ENCODE results near the gene NEBL. TPM values are rescaled to one million over a fixed set of nuclear protein-coding genes. Genes with fewer than 3 reads are reported as not detected.

The NEBL gene
- total RNA-seq, 4 donors from 2014 or later: 33.9 to 66.0 (median 53.4) TPM

DNA sequence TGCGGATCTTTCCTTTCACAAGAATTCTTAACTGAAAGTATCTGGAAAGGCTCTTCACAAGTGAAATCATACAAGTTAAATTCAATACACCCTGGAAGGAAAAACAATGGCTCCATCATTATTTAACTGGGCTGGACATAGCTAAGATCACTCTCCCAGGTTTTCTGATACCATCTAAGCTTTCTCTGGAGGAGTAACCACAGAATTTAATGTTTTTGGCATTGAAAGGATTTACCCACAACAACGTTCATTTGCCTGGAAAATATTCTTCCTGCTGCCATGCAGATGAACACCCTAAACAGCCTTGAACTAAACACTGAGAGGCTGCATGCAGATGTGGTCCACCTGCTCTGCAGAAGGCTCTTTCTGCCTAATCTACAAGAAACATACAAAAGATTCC lies 4.3 kb downstream of the NEBL start:
- WGBS, 2 donors: 53 to 77% methylated on average over 2 of the region's 2 CpGs
- no peak overlapping the region for H3K4me3 ChIP-seq
- no peak overlapping the region for H3K27ac ChIP-seq
- H3K36me3 ChIP-seq: no peaks in the 10 kb centered on the region
- H3K4me1 ChIP-seq: no peaks in the 10 kb centered on the region
- no peaks in the 10 kb centered on the region for H3K27me3 ChIP-seq
- H3K9me3 ChIP-seq: no peaks in the 10 kb centered on the region
- DNase-seq: no peak
- intact Hi-C loops (cut with DNase I): no loop called here
- TF ChIP-seq POLR2A (IDR thresholded peaks at IDR 0.05): no peak
- TF ChIP-seq, protein P1, sequence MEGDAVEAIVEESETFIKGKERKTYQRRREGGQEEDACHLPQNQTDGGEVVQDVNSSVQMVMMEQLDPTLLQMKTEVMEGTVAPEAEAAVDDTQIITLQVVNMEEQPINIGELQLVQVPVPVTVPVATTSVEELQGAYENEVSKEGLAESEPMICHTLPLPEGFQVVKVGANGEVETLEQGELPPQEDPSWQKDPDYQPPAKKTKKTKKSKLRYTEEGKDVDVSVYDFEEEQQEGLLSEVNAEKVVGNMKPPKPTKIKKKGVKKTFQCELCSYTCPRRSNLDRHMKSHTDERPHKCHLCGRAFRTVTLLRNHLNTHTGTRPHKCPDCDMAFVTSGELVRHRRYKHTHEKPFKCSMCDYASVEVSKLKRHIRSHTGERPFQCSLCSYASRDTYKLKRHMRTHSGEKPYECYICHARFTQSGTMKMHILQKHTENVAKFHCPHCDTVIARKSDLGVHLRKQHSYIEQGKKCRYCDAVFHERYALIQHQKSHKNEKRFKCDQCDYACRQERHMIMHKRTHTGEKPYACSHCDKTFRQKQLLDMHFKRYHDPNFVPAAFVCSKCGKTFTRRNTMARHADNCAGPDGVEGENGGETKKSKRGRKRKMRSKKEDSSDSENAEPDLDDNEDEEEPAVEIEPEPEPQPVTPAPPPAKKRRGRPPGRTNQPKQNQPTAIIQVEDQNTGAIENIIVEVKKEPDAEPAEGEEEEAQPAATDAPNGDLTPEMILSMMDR (IDR thresholded peaks at IDR 0.05): no peak

DNA sequence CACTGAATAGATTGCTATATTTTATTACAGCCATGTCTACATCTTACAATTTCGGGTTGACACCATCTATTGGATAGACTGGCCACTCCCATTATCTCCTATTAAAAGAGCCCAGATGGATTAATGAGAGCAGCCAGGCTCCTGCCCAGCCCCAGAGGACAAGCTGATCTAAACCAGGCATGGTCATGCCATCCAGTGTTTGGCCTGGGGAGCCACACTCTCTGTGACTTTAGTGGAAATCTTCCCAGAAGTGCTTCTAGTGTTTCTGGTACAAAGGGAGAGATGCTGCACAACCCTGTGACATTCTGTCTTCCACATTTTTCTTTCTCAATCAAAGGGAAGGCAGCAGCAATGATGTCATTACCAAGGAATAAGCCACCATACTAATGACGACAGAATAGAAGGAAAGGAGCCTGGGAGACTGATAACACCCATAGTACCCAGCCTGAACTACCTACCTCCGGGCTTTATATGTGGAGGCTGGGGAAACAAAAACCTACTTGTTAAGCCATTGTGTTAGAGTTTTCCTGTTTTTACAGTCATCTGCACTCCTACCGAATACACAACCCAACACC lies 5.0 kb downstream of the NEBL start:
- intact Hi-C loops (cut with DNase I): no loop called here
- Histone ChIP-seq H3K4me1 (no peaks in the 10 kb centered on the region), H3K27ac (no peak overlapping the region), H3K4me3 (no peak overlapping the region), H3K36me3 (no peaks in the 10 kb centered on the region), H3K27me3 (no peaks in the 10 kb centered on the region), H3K9me3 (no peaks in the 10 kb centered on the region)
- no peak for DNase-seq
- TF ChIP-seq POLR2A (IDR thresholded peaks at IDR 0.05): no peak
- TF ChIP-seq, protein P1 (IDR thresholded peaks at IDR 0.05): no peak
- WGBS, 2 donors: 79 to 81% methylated on average over 4 of the region's 4 CpGs

DNA sequence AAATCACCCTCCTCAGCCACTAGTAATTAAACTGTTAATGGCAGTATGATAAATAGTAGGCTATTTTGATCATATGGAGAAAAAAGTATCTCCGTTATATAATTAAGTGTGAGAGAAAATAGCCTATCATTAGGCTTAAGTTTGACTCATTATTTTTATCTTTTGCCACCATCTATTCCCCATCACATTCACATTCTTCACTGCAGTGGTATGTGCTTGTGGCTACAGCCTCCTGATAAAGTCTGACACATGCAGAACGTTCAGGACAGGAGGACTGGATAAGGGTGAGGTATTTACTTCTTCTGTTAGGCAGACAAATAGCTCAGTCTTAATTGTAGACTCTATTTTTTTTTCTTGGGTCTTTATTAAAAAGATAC lies 5.8 kb downstream of the NEBL start:
- Histone ChIP-seq H3K27ac (no peak overlapping the region), H3K4me1 (no peaks in the 10 kb centered on the region), H3K36me3 (no peaks in the 10 kb centered on the region), H3K9me3 (no peaks in the 10 kb centered on the region), H3K27me3 (no peaks in the 10 kb centered on the region), H3K4me3 (no peak overlapping the region)
- intact Hi-C loops (cut with DNase I): no loop called here
- no peak for DNase-seq
- WGBS, 2 donors: 48 to 62% methylated on average over 2 of the region's 2 CpGs
- TF ChIP-seq, protein P1 (IDR thresholded peaks at IDR 0.05): no peak
- no peak for TF ChIP-seq POLR2A (IDR thresholded peaks at IDR 0.05)

DNA sequence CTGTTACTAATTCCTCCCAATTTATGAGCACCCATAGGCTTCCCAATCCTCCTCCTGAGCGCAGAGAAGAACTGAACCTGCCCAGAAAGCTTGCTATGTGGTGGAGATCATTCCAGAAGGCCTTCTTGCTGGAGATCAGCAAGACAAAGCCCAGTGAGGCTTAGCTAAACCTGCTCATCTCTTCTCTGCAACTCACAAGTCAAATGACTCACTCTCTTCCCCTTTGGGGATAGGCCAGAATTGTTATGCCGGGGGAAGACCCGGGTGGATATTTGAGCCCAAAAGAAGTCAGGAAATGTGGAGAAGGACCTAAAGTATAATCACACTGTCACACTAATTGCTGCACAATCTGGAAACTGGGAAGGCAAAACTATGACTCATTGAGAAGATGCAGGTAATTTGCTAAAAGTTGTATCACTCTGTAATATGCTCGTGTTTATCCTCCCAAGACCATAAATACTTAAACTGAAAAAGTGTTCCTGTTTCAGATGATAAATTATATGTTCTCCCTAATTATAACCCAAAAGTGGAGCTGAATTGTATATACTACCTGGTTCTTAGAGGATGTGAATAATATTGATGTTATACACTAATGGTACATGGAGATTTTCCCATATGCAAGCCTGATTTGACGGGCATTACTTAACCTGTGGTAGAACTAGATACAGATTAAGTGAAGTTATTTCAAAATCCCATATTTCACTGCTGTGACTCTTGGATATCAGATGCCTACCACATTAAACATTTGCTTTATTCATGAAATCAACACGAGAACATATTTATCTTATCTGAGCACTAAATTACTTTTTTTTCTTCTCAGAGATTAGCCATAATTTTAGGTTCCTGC lies 6.4 kb downstream of the NEBL start:
- Histone ChIP-seq H3K36me3 (no peaks in the 10 kb centered on the region), H3K27ac (no peak overlapping the region), H3K4me1 (peaks cover 0 to 6% (median 0%) of the 10 kb centered on the region in 3 donors), H3K4me3 (no peak overlapping the region), H3K27me3 (no peaks in the 10 kb centered on the region), H3K9me3 (no peaks in the 10 kb centered on the region)
- WGBS, 2 donors: 57 to 66% methylated on average over 6 of the region's 6 CpGs
- intact Hi-C loops (cut with DNase I): no loop called here
- TF ChIP-seq POLR2A (IDR thresholded peaks at IDR 0.05): no peak
- no peak for DNase-seq

DNA sequence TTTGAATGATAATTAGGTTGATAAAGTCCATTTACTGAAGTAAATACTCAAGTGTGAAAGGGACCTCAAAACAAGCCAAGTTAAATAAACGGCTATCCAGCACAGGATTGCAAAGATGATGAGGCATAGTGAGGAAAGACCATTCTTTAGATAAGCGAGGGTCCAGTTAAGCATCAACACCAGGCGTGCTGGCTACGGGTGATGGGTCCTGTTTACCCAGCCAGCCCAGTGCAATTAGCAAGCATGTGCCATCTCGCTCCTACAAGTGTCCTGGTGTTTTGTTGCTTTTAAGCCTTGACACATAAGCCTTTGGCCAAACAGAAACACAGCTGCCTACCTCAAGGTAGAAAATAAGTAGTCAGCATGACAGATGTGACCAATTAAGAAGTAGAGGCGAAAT lies 7.1 kb downstream of the NEBL start:
- WGBS, 2 donors: 51 to 72% methylated on average over 5 to 6 of the region's 6 CpGs
- no peak overlapping the region for H3K4me3 ChIP-seq
- no peak overlapping the region for H3K27ac ChIP-seq
- no peaks in the 10 kb centered on the region for H3K36me3 ChIP-seq
- H3K4me1 ChIP-seq: peaks cover 0 to 6% (median 0%) of the 10 kb centered on the region in 3 donors
- DNase-seq: no peak
- TF ChIP-seq, protein P1 (IDR thresholded peaks at IDR 0.05): no peak
- no peak for TF ChIP-seq POLR2A (IDR thresholded peaks at IDR 0.05)
- intact Hi-C loops (cut with DNase I): no loop called here
- H3K9me3 ChIP-seq: no peaks in the 10 kb centered on the region
- no peaks in the 10 kb centered on the region for H3K27me3 ChIP-seq
